Endothelial cell of umbilical vein (primary cell): ENCODE results near the gene PTCD1.

Experiments
- EZH2 ChIP-seq: IDR thresholded peaks from 2 replicates; pipeline ENCODE4 v1.6.1; 2012; ENCODE audit warnings: borderline replicate concordance, low read depth, mild to moderate bottlenecking, moderate library complexity, low read length, inconsistent platforms; ENCODE audit not compliant: severe bottlenecking
- JUN ChIP-seq: IDR thresholded peaks from 2 replicates; pipeline ENCODE4 v1.6.1; 2011; ENCODE audit warnings: borderline replicate concordance, low read depth; ENCODE audit not compliant: insufficient read length, insufficient read depth
- POLR2A ChIP-seq: IDR thresholded peaks from 2 replicates; pipeline ENCODE4 v1.6.1; 2012; ENCODE audit warnings: low read depth, mild to moderate bottlenecking, control low read depth, low read length
- POLR2AphosphoS5 ChIP-seq: IDR thresholded peaks from 2 replicates; pipeline ENCODE4 v1.6.1; 2012; ENCODE audit warnings: low read depth, mild to moderate bottlenecking, control low read depth, low read length, moderate library complexity; ENCODE audit not compliant: insufficient read depth
- TF ChIP-seq, protein P1 (sequence below), 2 donors: IDR thresholded peaks; 1 replicate in 1 of 2; 2 replicates in 1 of 2; pipeline ENCODE4 v1.5.1; 2011; ENCODE audit warnings: low read length in 2 of 2, mild to moderate bottlenecking in 2 of 2, moderate library complexity in 2 of 2, control low read depth in 1 of 2, inconsistent platforms in 1 of 2, low read depth in 1 of 2; ENCODE audit not compliant: insufficient read depth in 1 of 2; ENCODE audit errors: extremely low read depth in 1 of 2

DNA sequence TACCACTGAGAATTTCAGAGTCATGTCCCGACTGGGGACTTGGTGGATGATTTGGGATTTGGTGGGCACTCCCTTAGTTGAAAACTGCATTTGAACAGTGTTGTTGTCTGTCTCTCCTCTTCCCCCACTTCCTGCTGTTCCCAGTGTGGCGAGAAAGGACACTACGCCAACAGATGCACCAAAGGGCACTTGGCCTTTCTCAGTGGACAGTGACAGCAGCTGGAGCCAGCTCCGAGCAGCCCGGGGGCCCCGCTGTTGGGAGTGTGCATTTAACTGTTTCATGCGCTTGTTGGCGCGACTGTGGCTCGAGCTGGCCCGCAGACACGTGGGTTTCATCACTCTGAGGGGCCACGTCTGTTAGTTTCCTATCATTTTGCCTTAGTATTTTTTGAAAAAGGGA is 17.7 kb upstream of the PTCD1 start:
- TF ChIP-seq EZH2 (no peak), POLR2AphosphoS5 (no peak), JUN (no peak), POLR2A (no peak)
- TF ChIP-seq, protein P1, sequence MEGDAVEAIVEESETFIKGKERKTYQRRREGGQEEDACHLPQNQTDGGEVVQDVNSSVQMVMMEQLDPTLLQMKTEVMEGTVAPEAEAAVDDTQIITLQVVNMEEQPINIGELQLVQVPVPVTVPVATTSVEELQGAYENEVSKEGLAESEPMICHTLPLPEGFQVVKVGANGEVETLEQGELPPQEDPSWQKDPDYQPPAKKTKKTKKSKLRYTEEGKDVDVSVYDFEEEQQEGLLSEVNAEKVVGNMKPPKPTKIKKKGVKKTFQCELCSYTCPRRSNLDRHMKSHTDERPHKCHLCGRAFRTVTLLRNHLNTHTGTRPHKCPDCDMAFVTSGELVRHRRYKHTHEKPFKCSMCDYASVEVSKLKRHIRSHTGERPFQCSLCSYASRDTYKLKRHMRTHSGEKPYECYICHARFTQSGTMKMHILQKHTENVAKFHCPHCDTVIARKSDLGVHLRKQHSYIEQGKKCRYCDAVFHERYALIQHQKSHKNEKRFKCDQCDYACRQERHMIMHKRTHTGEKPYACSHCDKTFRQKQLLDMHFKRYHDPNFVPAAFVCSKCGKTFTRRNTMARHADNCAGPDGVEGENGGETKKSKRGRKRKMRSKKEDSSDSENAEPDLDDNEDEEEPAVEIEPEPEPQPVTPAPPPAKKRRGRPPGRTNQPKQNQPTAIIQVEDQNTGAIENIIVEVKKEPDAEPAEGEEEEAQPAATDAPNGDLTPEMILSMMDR (IDR thresholded peaks at IDR 0.05; ENCODE audit: extremely low read depth in 1 of 2, insufficient read depth in 1 of 2, low read depth in 1 of 2, low read length in 2 of 2), result no peak
